HepG2 (cell line): ENCODE data around the gene ATP8A2. TPM values are rescaled to one million over a fixed set of nuclear protein-coding genes. Genes with fewer than 3 reads are reported as not detected.

Source experiments
- ATAC-seq: fragments of 200-7000 bp; cut with Tn5 transposase; 3 replicates; pipeline ENCODE4 v1.9.1; 2020; ENCODE audit warnings: mild to moderate bottlenecking, moderate library complexity
- BruUV-seq: library from RNA; stranded (reverse); fragments of 400-500 nt; replicated peaks from 2 replicates; lab custom pipeline; 2021; lab: Mats Ljungman, UMichigan
- CTCF ChIA-PET: fragments of 300-600 bp; formaldehyde crosslinking; extraction: SDS; loops from one replicate; lab custom pipeline; 2021; ENCODE audit warnings: low total read pairs, inconsistent platforms, low intra/inter-chr PET ratio; lab: Yijun Ruan, JAX
- POLR2A ChIA-PET: fragments of 350-600 bp; sonication (Branson Sonifier 250); formaldehyde crosslinking; loops from one replicate; lab custom pipeline; 2020; ENCODE audit warnings: antibody characterized with exemption, inconsistent platforms; lab: Yijun Ruan, JAX
- DNase-seq: peaks from one replicate; pipeline ENCODE4 v3.0.0-alpha.2; 2015; ENCODE audit warnings: low spot score
- FAIRE-seq: peaks from 3 replicates; lab custom pipeline; 2011; peaks lifted over from hg19 to GRCh38; lab: Jason Lieb, UNC
- H2AFZ ChIP-seq: one replicate; pipeline ENCODE4 v1.6.1; 2011; ENCODE audit warnings: low read length, inconsistent platforms
- H3K27ac ChIP-seq: fragments of 300-600 bp; 3 replicates; pipeline ENCODE4 v1.8.0; 2011; ENCODE audit warnings: mixed run types, mild to moderate bottlenecking, mixed read lengths, low read length, inconsistent platforms; ENCODE audit not compliant: insufficient read depth; ENCODE audit errors: extremely low read length
- H3K27me3 ChIP-seq, 2 experiments: fragments of 200-600 bp in 1 of 2; 2 replicates in 1 of 2; 3 replicates in 1 of 2; pipeline versions ENCODE4 v1.6.0 to v1.8.0; 2011; ENCODE audit warnings: low read length in 2 of 2, mild to moderate bottlenecking in 2 of 2, moderate library complexity in 2 of 2, inconsistent platforms in 1 of 2; ENCODE audit not compliant: insufficient read depth in 2 of 2, control insufficient read depth in 1 of 2
- H3K36me3 ChIP-seq, 2 experiments: fragments of 200-600 bp in 1 of 2; replicated peaks in 1 of 2; 2 replicates in 1 of 2; 3 replicates in 1 of 2; pipeline versions ENCODE4 v1.5.1 to v1.8.0; 2011; ENCODE audit warnings: low read length in 2 of 2, inconsistent platforms in 1 of 2; ENCODE audit not compliant: insufficient read depth in 2 of 2, control insufficient read depth in 1 of 2
- H3K4me1 ChIP-seq: 2 replicates; pipeline ENCODE4 v1.5.1; 2012; ENCODE audit warnings: low read length, inconsistent platforms; ENCODE audit not compliant: insufficient read depth
- H3K4me2 ChIP-seq: 2 replicates; pipeline ENCODE4 v1.6.0; 2011; ENCODE audit warnings: low read depth, low read length, inconsistent platforms
- H3K4me3 ChIP-seq, 3 experiments: fragments of 200-600 bp in 1 of 3; sonication (generic), shearing (Covaris generic) in 1 of 3; replicated peaks in 1 of 3; 2 replicates each; pipeline ENCODE4 v1.5.1; 2011 to 2016; ENCODE audit warnings: low read length in 3 of 3, inconsistent platforms in 2 of 3, low read depth in 2 of 3, mild to moderate bottlenecking in 2 of 3, control low read depth in 1 of 3, mixed read lengths in 1 of 3; ENCODE audit not compliant: insufficient read depth in 1 of 3
- H3K79me2 ChIP-seq: one replicate; pipeline ENCODE4 v1.6.1; 2011; ENCODE audit warnings: low read length, inconsistent platforms; ENCODE audit not compliant: insufficient read depth
- H3K9ac ChIP-seq: 2 replicates; pipeline ENCODE4 v1.6.0; 2011; ENCODE audit warnings: mild to moderate bottlenecking, low read depth, low read length, inconsistent platforms; ENCODE audit not compliant: insufficient read depth
- H3K9me3 ChIP-seq: 2 replicates; pipeline ENCODE4 v1.5.1; 2012; ENCODE audit warnings: mild to moderate bottlenecking, low read length
- H4K20me1 ChIP-seq: 2 replicates; pipeline ENCODE4 v1.6.0; 2011; ENCODE audit warnings: inconsistent platforms, mild to moderate bottlenecking, low read length, moderate library complexity; ENCODE audit not compliant: insufficient read depth
- CBFB ChIP-seq: sonication (generic); formaldehyde crosslinking; IDR thresholded peaks from 2 replicates; pipeline ENCODE4 v1.4.0; 2020; ENCODE audit warnings: missing genetic modification reagents
- PBX3 ChIP-seq: sonication (generic); formaldehyde crosslinking; IDR thresholded peaks from 2 replicates; pipeline ENCODE4 v1.8.1; 2023; ENCODE audit warnings: missing genetic modification reagents, inconsistent platforms, borderline replicate concordance
- PITX1 ChIP-seq: sonication (generic); formaldehyde crosslinking; IDR thresholded peaks from 2 replicates; pipeline ENCODE4 v1.5.1; 2020; ENCODE audit warnings: mild to moderate bottlenecking, missing genetic modification reagents
- RAD51 ChIP-seq: fragments of 450-650 bp; IDR thresholded peaks from 2 replicates; pipeline ENCODE4 v1.6.1; 2016; ENCODE audit warnings: borderline replicate concordance
- RERE ChIP-seq: IDR thresholded peaks from 2 replicates; pipeline ENCODE4 v1.6.1; 2016; ENCODE audit warnings: low read depth, missing genetic modification reagents, missing compliant biosample characterization
- RNF219 ChIP-seq: sonication (generic); formaldehyde crosslinking; IDR thresholded peaks from 2 replicates; pipeline ENCODE4 v1.5.0; 2020; ENCODE audit warnings: mild to moderate bottlenecking, missing genetic modification reagents
- ZNF337 ChIP-seq: sonication (generic); formaldehyde crosslinking; IDR thresholded peaks from 2 replicates; pipeline ENCODE4 v1.5.1; 2020; ENCODE audit warnings: missing genetic modification reagents, low read depth, mild to moderate bottlenecking, borderline replicate concordance
- ZNF782 ChIP-seq: sonication (generic); formaldehyde crosslinking; IDR thresholded peaks from 2 replicates; pipeline ENCODE4 v1.4.0; 2020; ENCODE audit warnings: missing genetic modification reagents, mild to moderate bottlenecking, borderline replicate concordance
- WGBS: methylation state at CpG from one replicate; pipeline ENCODE4 v1.1.6; 2017; ENCODE audit warnings: low lambda C conversion rate; 5-methylcytosine and 5-hydroxymethylcytosine counted together
- in situ Hi-C: cut with HindIII; loops from 2 replicates; pipeline ENCODE4 v1.10.0; 2017; ENCODE audit warnings: low pct_unique_long_range_greater_than_20kb; ENCODE audit not compliant: extremely low pct_ligation_motif_present
- intact Hi-C: fragments of 100-400 bp; cut with micrococcal nuclease; formaldehyde crosslinking; loops from one replicate; pipeline ENCODE4 v1.10.0; 2022; ENCODE audit not compliant: unreplicated experiment
- polyA plus RNA-seq, 8 experiments: library from polyadenylated mRNA; depleted of rRNA in 3 of 8; stranded (reverse) in 7 of 8; unstranded in 1 of 8; fragments of >200 nt; fragmentation: Illumina TruSeq in 4 of 8; extraction: Trizol in 4 of 8; gene quantifications; 2 replicates each; pipeline versions ENCODE4 v1.2.1 to v1.2.3, GENCODE V29; 2011 to 2016; ENCODE audit warnings: low read depth in 4 of 8, missing spikeins in 1 of 8, mixed read lengths in 1 of 8; ENCODE audit not compliant: insufficient read depth in 1 of 8
- total RNA-seq, 5 experiments: library from RNA; depleted of rRNA; stranded (reverse); fragments of >200 nt; fragmentation: Illumina TruSeq; extraction: Trizol; gene quantifications; 2 replicates each; pipeline ENCODE4 v1.2.3, GENCODE V29; 2016; ENCODE audit warnings: low read depth in 1 of 5
- TF ChIP-seq, protein P1 (sequence below): sonication (generic); formaldehyde crosslinking; IDR thresholded peaks from 2 replicates; pipeline ENCODE4 v1.4.0; 2020; ENCODE audit warnings: missing genetic modification reagents, borderline replicate concordance

ATP8A2 gene
- total and polyA plus RNA-seq, 2 of the 13 experiments (the other 11 are each of a cell fraction or from before 2014, with no cell fraction given): 0.09 TPM; not detected in 1

GRCh38 chr13:25727250-25727649 is 355.5 kb downstream of the ATP8A2 start (continued):
- TF ChIP-seq, protein P1, sequence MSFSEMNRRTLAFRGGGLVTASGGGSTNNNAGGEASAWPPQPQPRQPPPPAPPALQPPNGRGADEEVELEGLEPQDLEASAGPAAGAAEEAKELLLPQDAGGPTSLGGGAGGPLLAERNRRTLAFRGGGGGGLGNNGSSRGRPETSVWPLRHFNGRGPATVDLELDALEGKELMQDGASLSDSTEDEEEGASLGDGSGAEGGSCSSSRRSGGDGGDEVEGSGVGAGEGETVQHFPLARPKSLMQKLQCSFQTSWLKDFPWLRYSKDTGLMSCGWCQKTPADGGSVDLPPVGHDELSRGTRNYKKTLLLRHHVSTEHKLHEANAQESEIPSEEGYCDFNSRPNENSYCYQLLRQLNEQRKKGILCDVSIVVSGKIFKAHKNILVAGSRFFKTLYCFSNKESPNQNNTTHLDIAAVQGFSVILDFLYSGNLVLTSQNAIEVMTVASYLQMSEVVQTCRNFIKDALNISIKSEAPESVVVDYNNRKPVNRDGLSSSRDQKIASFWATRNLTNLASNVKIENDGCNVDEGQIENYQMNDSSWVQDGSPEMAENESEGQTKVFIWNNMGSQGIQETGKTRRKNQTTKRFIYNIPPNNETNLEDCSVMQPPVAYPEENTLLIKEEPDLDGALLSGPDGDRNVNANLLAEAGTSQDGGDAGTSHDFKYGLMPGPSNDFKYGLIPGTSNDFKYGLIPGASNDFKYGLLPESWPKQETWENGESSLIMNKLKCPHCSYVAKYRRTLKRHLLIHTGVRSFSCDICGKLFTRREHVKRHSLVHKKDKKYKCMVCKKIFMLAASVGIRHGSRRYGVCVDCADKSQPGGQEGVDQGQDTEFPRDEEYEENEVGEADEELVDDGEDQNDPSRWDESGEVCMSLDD (CRISPR knock-in tag): no peak
- TF ChIP-seq ZNF782 (no peak), PBX3 (no peak)

GRCh38 chr13:25727810-25728209 is 356.0 kb downstream of the ATP8A2 start:
- intact Hi-C loops (no loop called here), in situ Hi-C loops (no loop called here)
- no peak overlapping the region for H2AFZ ChIP-seq
- H3K4me3 ChIP-seq: no peak overlapping the region
- FAIRE-seq (no peak), ATAC-seq (no peak), DNase-seq (no peak)
- BruUV-seq: no TSS peak
- H3K27me3 ChIP-seq: no peaks in the 10 kb centered on the region
- H3K9me3 ChIP-seq: no peaks in the 10 kb centered on the region
- POLR2A ChIA-PET: no interaction called here
- CTCF ChIA-PET: no interaction called here
- H3K4me2 ChIP-seq: no peak overlapping the region
- no peak overlapping the region for H3K9ac ChIP-seq
- H3K79me2 ChIP-seq: no peaks in the 10 kb centered on the region
- H3K4me1 ChIP-seq: no peaks in the 10 kb centered on the region
- no peaks in the 10 kb centered on the region for H4K20me1 ChIP-seq
- WGBS: 2% methylated on average over 8 of the region's 8 CpGs
- no peak overlapping the region for H3K27ac ChIP-seq
- H3K36me3 ChIP-seq: no peaks in the 10 kb centered on the region
- TF ChIP-seq RNF219 (CRISPR knock-in tag) (no peak), ZNF337 (CRISPR knock-in tag) (no peak), RERE (CRISPR knock-in tag) (no peak), RAD51 (peak; percentile 68; the same call in 1 of the 2 replicates), PITX1 (CRISPR knock-in tag) (no peak), CBFB (CRISPR knock-in tag) (no peak)
